ENCODE data around the gene HOXA2. TPM values are rescaled to one million over a fixed set of nuclear protein-coding genes. Genes with fewer than 3 reads are reported as not detected.

The HOXA2 gene
- total and polyA plus RNA-seq, 2 donors, result 1.5 to 3.9 TPM

DNA sequence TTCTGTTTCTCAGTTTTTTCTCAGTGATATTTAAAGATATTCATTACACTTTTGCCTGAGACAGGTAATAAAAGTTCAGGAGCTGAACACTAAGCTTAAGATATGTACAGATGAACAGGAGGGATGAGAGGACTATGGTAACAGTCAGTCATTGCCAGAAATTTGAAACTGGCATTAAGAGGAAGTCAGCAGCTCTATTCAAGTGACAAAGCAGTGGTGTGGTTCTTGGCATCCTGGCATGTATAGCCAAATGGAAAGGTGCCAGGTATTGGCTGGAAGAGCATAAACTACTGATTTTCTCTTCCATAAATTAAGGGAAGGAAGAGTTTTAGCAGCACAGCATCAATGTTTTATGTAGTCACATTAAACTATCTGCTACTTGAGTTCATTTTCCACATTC, 29.4 kb downstream of the HOXA2 start:
- no peaks in the 10 kb centered on the region for H3K9me3 ChIP-seq (ENCODE audit: control insufficient read depth in 2 of 2, insufficient read depth in 1 of 2, low read length in 1 of 2)
- H3K4me3 ChIP-seq (ENCODE audit: low read length in 2 of 2), result no peak overlapping the region
- DNase-seq (ENCODE audit: low read depth in 6 of 9, low spot score in 9 of 9), result no peak
- no peaks in the 10 kb centered on the region for H3K4me1 ChIP-seq (ENCODE audit: control insufficient read depth in 2 of 2, insufficient read depth in 2 of 2, low read length in 2 of 2)
- no peaks in the 10 kb centered on the region for H3K36me3 ChIP-seq (ENCODE audit: control insufficient read depth in 2 of 2, insufficient read depth in 2 of 2, low read length in 1 of 2)
- H3K27ac ChIP-seq (ENCODE audit: low read depth in 1 of 2, low read length in 1 of 2), result no peak overlapping the region
- no peaks in the 10 kb centered on the region for H3K27me3 ChIP-seq (ENCODE audit: control insufficient read depth in 2 of 2, insufficient read depth in 1 of 2, low read length in 1 of 2)

DNA sequence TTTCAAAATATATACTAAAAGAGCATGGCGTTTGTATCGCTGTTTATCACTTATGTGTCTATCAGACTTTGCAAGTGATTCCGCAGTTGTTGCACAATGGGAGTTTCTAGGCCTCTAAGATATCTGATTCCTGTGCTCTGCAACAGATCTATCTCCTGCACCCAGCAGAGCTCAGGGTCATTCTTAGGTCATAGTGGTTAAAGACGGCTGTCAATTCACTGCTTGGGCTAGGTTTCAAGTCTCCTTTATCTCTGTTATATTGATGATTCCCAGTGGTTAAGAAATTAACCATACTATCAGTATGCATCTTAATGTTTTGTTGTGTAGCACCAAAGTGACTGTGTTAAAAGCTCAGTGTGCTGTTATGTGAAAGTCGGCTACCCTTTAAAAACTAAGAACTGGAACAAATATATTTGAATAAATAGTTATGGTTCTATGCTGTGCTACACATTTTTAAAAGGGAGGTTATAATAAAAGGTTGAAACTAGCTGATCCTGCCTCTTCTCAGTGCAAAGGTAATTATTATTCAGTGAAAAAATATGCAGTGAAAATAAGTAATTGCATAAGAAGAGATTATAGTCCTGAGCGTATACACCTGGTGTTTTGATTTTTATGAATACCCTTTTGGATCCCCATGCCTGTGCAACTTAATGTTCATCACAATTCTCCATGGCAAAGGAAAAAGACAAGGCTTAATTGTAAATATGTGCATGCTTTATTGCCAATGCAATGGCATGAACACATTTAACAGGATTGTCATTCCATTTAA, 30.7 kb downstream of the HOXA2 start:
- Histone ChIP-seq H3K36me3 (ENCODE audit: control insufficient read depth in 2 of 2, insufficient read depth in 2 of 2, low read length in 1 of 2) (no peaks in the 10 kb centered on the region), H3K9me3 (ENCODE audit: control insufficient read depth in 2 of 2, insufficient read depth in 1 of 2, low read length in 1 of 2) (no peaks in the 10 kb centered on the region), H3K27ac (ENCODE audit: low read depth in 1 of 2, low read length in 1 of 2) (no peak overlapping the region), H3K4me3 (ENCODE audit: low read length in 2 of 2) (no peak overlapping the region), H3K27me3 (ENCODE audit: control insufficient read depth in 2 of 2, insufficient read depth in 1 of 2, low read length in 1 of 2) (no peaks in the 10 kb centered on the region), H3K4me1 (ENCODE audit: control insufficient read depth in 2 of 2, insufficient read depth in 2 of 2, low read length in 2 of 2) (no peaks in the 10 kb centered on the region)
- DNase-seq (ENCODE audit: low read depth in 6 of 9, low spot score in 9 of 9), result no peak
- WGBS, result 89% methylated on average over 6 of the region's 6 CpGs

DNA sequence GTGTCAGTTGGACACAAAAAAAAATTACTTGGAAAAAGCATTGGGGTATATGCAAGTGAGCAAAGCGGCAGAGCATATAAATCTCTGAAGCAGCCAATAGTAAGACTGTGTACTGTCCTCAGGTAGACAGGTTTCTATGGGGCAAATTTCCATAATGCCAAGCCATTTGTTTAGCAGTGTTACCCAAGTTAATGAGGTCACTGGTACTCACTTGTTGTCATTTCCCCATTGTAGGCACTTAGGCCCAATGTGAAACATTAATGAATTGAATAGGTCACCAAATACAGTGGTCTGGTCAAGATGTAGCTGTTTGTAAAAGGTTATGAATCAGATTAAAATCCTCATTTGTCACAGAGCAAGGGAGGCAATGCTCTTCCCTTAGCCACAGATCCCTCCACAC, 34.2 kb downstream of the HOXA2 start:
- H3K4me3 ChIP-seq (ENCODE audit: low read length in 2 of 2), result no peak overlapping the region
- H3K27me3 ChIP-seq (ENCODE audit: control insufficient read depth in 2 of 2, insufficient read depth in 1 of 2, low read length in 1 of 2), result no peaks in the 10 kb centered on the region
- no peak for DNase-seq (ENCODE audit: low read depth in 6 of 9, low spot score in 9 of 9)
- WGBS, result 98% methylated on average over 1 of the region's 1 CpG
- H3K4me1 ChIP-seq (ENCODE audit: control insufficient read depth in 2 of 2, insufficient read depth in 2 of 2, low read length in 2 of 2), result no peaks in the 10 kb centered on the region
- H3K36me3 ChIP-seq (ENCODE audit: control insufficient read depth in 2 of 2, insufficient read depth in 2 of 2, low read length in 1 of 2), result no peaks in the 10 kb centered on the region
- H3K9me3 ChIP-seq (ENCODE audit: control insufficient read depth in 2 of 2, insufficient read depth in 1 of 2, low read length in 1 of 2), result no peaks in the 10 kb centered on the region
- H3K27ac ChIP-seq (ENCODE audit: low read depth in 1 of 2, low read length in 1 of 2), result no peak overlapping the region

DNA sequence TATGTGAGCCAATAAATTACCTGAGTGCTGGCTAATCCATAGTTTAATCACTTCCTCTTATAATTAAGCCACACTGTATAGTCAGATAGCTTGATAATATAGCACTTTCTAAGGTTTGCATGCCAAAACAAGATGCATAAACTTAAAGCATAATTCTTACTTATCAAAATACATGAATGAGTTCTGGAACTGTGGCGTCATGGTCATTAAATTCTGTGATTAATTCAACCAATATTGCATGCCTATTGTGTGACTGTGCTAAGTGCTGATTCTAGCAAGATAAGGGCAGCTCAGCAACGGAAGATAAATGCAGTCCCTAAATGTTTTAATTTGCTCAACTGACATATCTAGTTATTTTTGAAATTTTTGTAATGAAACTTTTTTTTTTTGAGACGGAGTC, 36.3 kb downstream of the HOXA2 start:
- H3K9me3 ChIP-seq (ENCODE audit: control insufficient read depth in 2 of 2, insufficient read depth in 1 of 2, low read length in 1 of 2), result no peaks in the 10 kb centered on the region
- no peak overlapping the region for H3K4me3 ChIP-seq (ENCODE audit: low read length in 2 of 2)
- WGBS, result 96% methylated on average over 3 of the region's 3 CpGs
- no peaks in the 10 kb centered on the region for H3K4me1 ChIP-seq (ENCODE audit: control insufficient read depth in 2 of 2, insufficient read depth in 2 of 2, low read length in 2 of 2)
- H3K27ac ChIP-seq (ENCODE audit: low read depth in 1 of 2, low read length in 1 of 2), result no peak overlapping the region
- DNase-seq (ENCODE audit: low read depth in 6 of 9, low spot score in 9 of 9), result no peak
- no peaks in the 10 kb centered on the region for H3K27me3 ChIP-seq (ENCODE audit: control insufficient read depth in 2 of 2, insufficient read depth in 1 of 2, low read length in 1 of 2)
- no peaks in the 10 kb centered on the region for H3K36me3 ChIP-seq (ENCODE audit: control insufficient read depth in 2 of 2, insufficient read depth in 2 of 2, low read length in 1 of 2)

DNA sequence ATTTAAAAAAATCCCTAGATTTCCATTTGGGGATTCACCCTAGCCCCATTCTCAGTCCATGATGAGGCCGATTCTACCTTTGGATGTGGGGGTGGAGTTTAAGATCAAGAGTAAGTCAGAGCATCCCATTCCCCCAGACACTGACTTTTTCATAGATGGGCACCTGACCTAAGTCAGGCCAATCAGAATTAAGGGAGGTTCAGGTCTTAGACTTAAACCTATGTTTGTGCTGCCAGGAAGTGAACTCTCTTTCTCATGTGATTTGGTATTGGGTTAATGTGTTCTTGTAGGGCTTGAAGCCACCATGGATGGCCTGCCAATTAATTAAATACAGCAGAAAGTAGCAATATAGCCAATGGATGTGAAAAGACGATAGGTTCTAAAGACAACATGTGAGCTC, 36.8 kb downstream of the HOXA2 start:
- no peak overlapping the region for H3K4me3 ChIP-seq (ENCODE audit: low read length in 2 of 2)
- H3K4me1 ChIP-seq (ENCODE audit: control insufficient read depth in 2 of 2, insufficient read depth in 2 of 2, low read length in 2 of 2), result no peaks in the 10 kb centered on the region
- no peaks in the 10 kb centered on the region for H3K27me3 ChIP-seq (ENCODE audit: control insufficient read depth in 2 of 2, insufficient read depth in 1 of 2, low read length in 1 of 2)
- no peaks in the 10 kb centered on the region for H3K36me3 ChIP-seq (ENCODE audit: control insufficient read depth in 2 of 2, insufficient read depth in 2 of 2, low read length in 1 of 2)
- no peaks in the 10 kb centered on the region for H3K9me3 ChIP-seq (ENCODE audit: control insufficient read depth in 2 of 2, insufficient read depth in 1 of 2, low read length in 1 of 2)
- no peak overlapping the region for H3K27ac ChIP-seq (ENCODE audit: low read depth in 1 of 2, low read length in 1 of 2)
- DNase-seq (ENCODE audit: low read depth in 6 of 9, low spot score in 9 of 9), result no peak
- WGBS, result 98% methylated on average over 2 of the region's 2 CpGs

DNA sequence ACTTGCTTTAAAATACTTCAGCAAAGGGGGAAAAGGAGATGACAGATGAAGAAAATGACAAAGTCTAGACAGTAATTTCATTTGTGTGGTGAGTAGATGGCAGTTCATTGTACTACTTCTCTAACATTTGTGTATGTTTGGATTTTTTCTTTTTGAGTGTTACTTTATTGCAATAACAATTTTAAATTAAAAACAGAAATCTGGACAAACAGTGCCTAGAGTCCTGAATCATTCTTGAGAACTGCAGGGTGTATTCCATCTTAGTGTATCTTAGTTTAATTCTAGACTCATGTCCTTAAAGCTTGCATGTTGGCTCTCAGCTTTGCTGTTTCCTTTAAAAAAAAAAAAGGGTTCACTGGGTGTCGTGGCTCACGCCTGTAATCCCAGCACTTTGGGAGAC, 37.8 kb downstream of the HOXA2 start:
- Histone ChIP-seq H3K9me3 (ENCODE audit: control insufficient read depth in 2 of 2, insufficient read depth in 1 of 2, low read length in 1 of 2) (no peaks in the 10 kb centered on the region), H3K4me1 (ENCODE audit: control insufficient read depth in 2 of 2, insufficient read depth in 2 of 2, low read length in 2 of 2) (no peaks in the 10 kb centered on the region), H3K4me3 (ENCODE audit: low read length in 2 of 2) (no peak overlapping the region), H3K27ac (ENCODE audit: low read depth in 1 of 2, low read length in 1 of 2) (no peak overlapping the region), H3K27me3 (ENCODE audit: control insufficient read depth in 2 of 2, insufficient read depth in 1 of 2, low read length in 1 of 2) (no peaks in the 10 kb centered on the region), H3K36me3 (ENCODE audit: control insufficient read depth in 2 of 2, insufficient read depth in 2 of 2, low read length in 1 of 2) (no peaks in the 10 kb centered on the region)
- WGBS, result over 99% methylated on average over 2 of the region's 2 CpGs
- DNase-seq (ENCODE audit: low read depth in 6 of 9, low spot score in 9 of 9), result no peak

DNA sequence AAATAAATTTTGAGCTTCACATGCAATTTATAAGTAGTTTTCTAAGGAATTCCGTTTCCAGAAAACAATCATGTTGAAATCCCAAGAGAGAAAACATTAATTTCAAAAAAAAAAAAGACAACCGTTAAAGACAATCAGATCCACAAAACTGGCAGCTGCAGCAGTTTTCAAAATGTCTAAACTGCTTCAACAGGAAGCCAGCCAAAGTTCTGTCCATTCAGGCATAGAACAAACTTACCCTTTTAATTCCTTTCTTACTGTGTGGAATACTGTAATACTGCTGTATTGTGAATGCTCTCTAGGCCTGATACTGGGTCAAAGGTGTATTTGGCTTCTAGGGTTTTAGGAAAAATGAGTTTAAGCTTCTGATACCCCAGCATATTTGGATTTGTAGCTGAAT, 38.3 kb downstream of the HOXA2 start:
- 85% methylated on average over 2 of the region's 2 CpGs for WGBS
- Histone ChIP-seq H3K27me3 (ENCODE audit: control insufficient read depth in 2 of 2, insufficient read depth in 1 of 2, low read length in 1 of 2) (no peaks in the 10 kb centered on the region), H3K9me3 (ENCODE audit: control insufficient read depth in 2 of 2, insufficient read depth in 1 of 2, low read length in 1 of 2) (no peaks in the 10 kb centered on the region), H3K36me3 (ENCODE audit: control insufficient read depth in 2 of 2, insufficient read depth in 2 of 2, low read length in 1 of 2) (no peaks in the 10 kb centered on the region), H3K4me3 (ENCODE audit: low read length in 2 of 2) (no peak overlapping the region), H3K27ac (ENCODE audit: low read depth in 1 of 2, low read length in 1 of 2) (no peak overlapping the region), H3K4me1 (ENCODE audit: control insufficient read depth in 2 of 2, insufficient read depth in 2 of 2, low read length in 2 of 2) (no peaks in the 10 kb centered on the region)
- peak in 1 of 9 donors; percentile 7 for DNase-seq (ENCODE audit: low read depth in 6 of 9, low spot score in 9 of 9)

DNA sequence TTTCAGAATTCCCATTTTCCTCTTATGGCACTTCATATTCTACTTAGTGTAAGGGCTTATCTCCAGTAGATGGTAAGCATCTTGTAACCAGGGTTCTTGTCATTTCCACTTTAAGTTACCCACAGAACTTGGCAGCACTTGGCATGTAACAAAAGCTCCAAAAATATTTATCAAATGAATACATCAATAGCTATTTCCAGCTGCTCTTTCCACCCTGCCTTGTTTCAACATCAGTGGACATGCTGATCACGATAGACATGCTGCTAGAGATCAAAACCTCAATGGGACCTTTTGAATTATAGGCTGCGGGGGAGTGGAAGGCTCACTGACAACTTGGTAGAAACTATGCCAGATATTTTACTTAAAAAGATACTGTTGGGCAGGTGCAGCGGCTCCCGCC, 39.5 kb downstream of the HOXA2 start:
- no peaks in the 10 kb centered on the region for H3K36me3 ChIP-seq (ENCODE audit: control insufficient read depth in 2 of 2, insufficient read depth in 2 of 2, low read length in 1 of 2)
- WGBS, result 95% methylated on average over 4 of the region's 4 CpGs
- no peak overlapping the region for H3K4me3 ChIP-seq (ENCODE audit: low read length in 2 of 2)
- no peak for DNase-seq (ENCODE audit: low read depth in 6 of 9, low spot score in 9 of 9)
- no peak overlapping the region for H3K27ac ChIP-seq (ENCODE audit: low read depth in 1 of 2, low read length in 1 of 2)
- H3K27me3 ChIP-seq (ENCODE audit: control insufficient read depth in 2 of 2, insufficient read depth in 1 of 2, low read length in 1 of 2), result no peaks in the 10 kb centered on the region
- no peaks in the 10 kb centered on the region for H3K4me1 ChIP-seq (ENCODE audit: control insufficient read depth in 2 of 2, insufficient read depth in 2 of 2, low read length in 2 of 2)
- H3K9me3 ChIP-seq (ENCODE audit: control insufficient read depth in 2 of 2, insufficient read depth in 1 of 2, low read length in 1 of 2), result no peaks in the 10 kb centered on the region

DNA sequence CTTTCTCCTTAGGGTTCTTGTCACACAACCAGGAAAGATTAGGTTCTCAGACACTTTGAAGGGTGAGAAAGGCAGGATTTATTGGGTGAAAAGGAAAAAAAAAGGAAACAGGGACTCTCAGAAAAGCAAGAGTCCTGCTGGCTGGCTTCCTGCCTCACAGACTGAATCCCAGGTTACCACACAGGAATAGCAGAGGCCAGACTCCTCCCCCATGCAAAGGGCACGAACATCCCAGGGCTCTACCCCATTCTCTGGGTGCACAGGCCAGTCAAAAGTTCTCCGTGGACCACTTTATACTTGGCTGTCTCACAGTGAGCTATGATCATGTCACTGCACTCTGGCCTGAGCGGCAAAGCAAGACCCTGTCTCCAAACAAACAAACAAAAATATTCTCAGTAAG, 49.3 kb downstream of the HOXA2 start:
- Histone ChIP-seq H3K4me3 (ENCODE audit: low read length in 2 of 2) (no peak overlapping the region), H3K27ac (ENCODE audit: low read depth in 1 of 2, low read length in 1 of 2) (no peak overlapping the region), H3K9me3 (ENCODE audit: control insufficient read depth in 2 of 2, insufficient read depth in 1 of 2, low read length in 1 of 2) (no peaks in the 10 kb centered on the region), H3K36me3 (ENCODE audit: control insufficient read depth in 2 of 2, insufficient read depth in 2 of 2, low read length in 1 of 2) (no peaks in the 10 kb centered on the region), H3K4me1 (ENCODE audit: control insufficient read depth in 2 of 2, insufficient read depth in 2 of 2, low read length in 2 of 2) (no peaks in the 10 kb centered on the region), H3K27me3 (ENCODE audit: control insufficient read depth in 2 of 2, insufficient read depth in 1 of 2, low read length in 1 of 2) (no peaks in the 10 kb centered on the region)
- WGBS, result 85% methylated on average over 3 of the region's 3 CpGs
- no peak for DNase-seq (ENCODE audit: low read depth in 6 of 9, low spot score in 9 of 9)
